ENCODE measurements around the gene BTC. TPM values are rescaled to one million over a fixed set of nuclear protein-coding genes. Genes with fewer than 3 reads are reported as not detected.

The BTC gene
- total and polyA plus RNA-seq, 9 of the 15 experiments (the other 6 are each of a cell fraction or from before 2014, with no cell fraction given) = not detected

DNA sequence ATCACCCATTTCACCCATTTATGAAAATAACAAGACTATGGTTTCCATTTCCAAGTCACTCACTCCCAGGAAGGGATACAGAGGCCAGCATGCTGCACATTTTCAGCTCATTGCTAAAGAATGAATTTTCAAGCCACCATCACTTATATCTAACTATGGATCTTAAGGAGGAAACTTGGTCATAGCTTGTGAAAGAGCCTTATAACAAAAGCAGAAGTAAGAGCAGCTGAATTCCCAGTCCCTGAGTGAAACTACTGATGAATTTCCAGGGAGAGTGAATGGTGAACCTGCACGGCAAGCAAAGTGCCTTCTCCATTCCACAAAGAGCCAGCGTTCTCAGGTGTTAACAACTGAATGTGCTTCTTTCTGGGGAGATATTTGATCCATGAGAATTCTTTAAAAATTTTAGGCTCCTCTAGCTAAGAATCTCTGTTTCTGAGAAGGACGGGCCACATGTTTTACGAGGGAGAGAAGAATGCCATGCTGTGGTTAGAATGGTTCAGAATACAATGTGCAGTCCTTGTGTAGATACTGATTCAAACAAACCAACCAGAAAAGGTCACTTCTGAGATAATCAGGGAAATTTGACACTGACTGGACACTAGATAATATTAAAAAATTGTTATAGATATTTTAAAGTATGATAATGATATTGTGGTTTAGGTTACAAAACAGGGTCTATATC, 24.0 kb downstream of the BTC start:
- no peaks in the 10 kb centered on the region for H3K79me2 ChIP-seq (ENCODE audit: control insufficient read depth, insufficient read depth, low read length)
- FAIRE-seq (no peak), DNase-seq (ENCODE audit: extremely low read depth in 1 of 4, low spot score in 3 of 4) (no peak), ATAC-seq (no peak)
- 0% methylated on average over 4 of the region's 4 CpGs for WGBS (ENCODE audit: insufficient coverage, low coverage, missing lambda C conversion rate)
- H4K20me1 ChIP-seq (replicated peaks; ENCODE audit: control insufficient read depth, insufficient read depth, low read length) = no peaks in the 10 kb centered on the region
- H3K27me3 ChIP-seq (ENCODE audit: control insufficient read depth in 2 of 2, insufficient read depth in 2 of 2, low read length in 2 of 2) = no peaks in the 10 kb centered on the region; a peak in 2 of 5 replicates
- no peak overlapping the region for H3K9ac ChIP-seq (ENCODE audit: insufficient read depth in 1 of 2, low read depth in 2 of 2, low read length in 2 of 2)
- TF ChIP-seq GATAD2B (IDR thresholded peaks at IDR 0.05; ENCODE audit: borderline replicate concordance) (no peak), KDM1A (IDR thresholded peaks at IDR 0.05) (no peak), MTA2 (IDR thresholded peaks at IDR 0.05; ENCODE audit: low read depth) (no peak), FOXM1 (IDR thresholded peaks at IDR 0.05; ENCODE audit: low read depth) (no peak), FOXM1 (CRISPR knock-in tag; IDR thresholded peaks at IDR 0.05; ENCODE audit: low read depth) (no peak), E2F3 (CRISPR knock-in tag; IDR thresholded peaks at IDR 0.05) (no peak)
- TF ChIP-seq, protein P1, sequence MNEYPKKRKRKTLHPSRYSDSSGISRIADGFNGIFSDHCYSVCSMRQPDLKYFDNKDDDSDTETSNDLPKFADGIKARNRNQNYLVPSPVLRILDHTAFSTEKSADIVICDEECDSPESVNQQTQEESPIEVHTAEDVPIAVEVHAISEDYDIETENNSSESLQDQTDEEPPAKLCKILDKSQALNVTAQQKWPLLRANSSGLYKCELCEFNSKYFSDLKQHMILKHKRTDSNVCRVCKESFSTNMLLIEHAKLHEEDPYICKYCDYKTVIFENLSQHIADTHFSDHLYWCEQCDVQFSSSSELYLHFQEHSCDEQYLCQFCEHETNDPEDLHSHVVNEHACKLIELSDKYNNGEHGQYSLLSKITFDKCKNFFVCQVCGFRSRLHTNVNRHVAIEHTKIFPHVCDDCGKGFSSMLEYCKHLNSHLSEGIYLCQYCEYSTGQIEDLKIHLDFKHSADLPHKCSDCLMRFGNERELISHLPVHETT (CRISPR knock-in tag; conservative IDR thresholded peaks at IDR 0.05 in 1 of 2, IDR thresholded peaks at IDR 0.05 in 1 of 2) = no peak
- no peaks in the 10 kb centered on the region for H3K9me1 ChIP-seq (ENCODE audit: control insufficient read depth, insufficient read depth, low read length)
- no peak overlapping the region for H3K4me3 ChIP-seq
- H2AFZ ChIP-seq (ENCODE audit: low read depth, low read length) = no peak overlapping the region
- no peak overlapping the region for H3K4me2 ChIP-seq (ENCODE audit: insufficient read depth, low read length)
- BruUV-seq (replicated peaks) = no TSS peak
- no peaks in the 10 kb centered on the region for H3K36me3 ChIP-seq (ENCODE audit: control insufficient read depth, insufficient read depth, low read length)
- H3K27ac ChIP-seq (ENCODE audit: extremely low read depth, low read depth, low read length) = no peak overlapping the region
- intact Hi-C loops (cut with micrococcal nuclease) (no loop called here), in situ Hi-C loops (cut with MboI) (no loop called here)
- no peaks in the 10 kb centered on the region for H3K4me1 ChIP-seq (replicated peaks in 1 of 2; ENCODE audit: control insufficient read depth in 2 of 2, insufficient read depth in 2 of 2, low read length in 2 of 2)
- ChIA-PET CTCF (ENCODE audit: low intra/inter-chr PET ratio) (no interaction called here), POLR2A (no interaction called here)
- H3K9me3 ChIP-seq (replicated peaks; ENCODE audit: control insufficient read depth, insufficient read depth, low read depth, low read length) = no peaks in the 10 kb centered on the region
